H9 (cell line): ENCODE data around the gene ELF1. TPM values are rescaled to one million over a fixed set of nuclear protein-coding genes. Genes with fewer than 3 reads are reported as not detected.
A peak's percentile ranks its signal among the peaks of the same experiment; 100 is the strongest.

Source experiments
- DNase-seq: peaks from one replicate; pipeline ENCODE4 v3.0.0-alpha.2; 2017
- H2AFZ ChIP-seq: one replicate; pipeline ENCODE4 v1.6.1; 2013; ENCODE audit warnings: mild to moderate bottlenecking, low read length, control low read depth, moderate library complexity
- H2AK5ac ChIP-seq: 2 replicates; pipeline ENCODE4 v1.6.1; 2013; ENCODE audit warnings: low read length, control low read depth, mixed read lengths; ENCODE audit not compliant: insufficient read length
- H2BK120ac ChIP-seq: one replicate; pipeline ENCODE4 v1.6.1; 2013; ENCODE audit warnings: low read depth, mild to moderate bottlenecking, low read length, control low read depth, inconsistent platforms; ENCODE audit not compliant: poor library complexity, severe bottlenecking
- H2BK12ac ChIP-seq: 2 replicates; pipeline ENCODE4 v1.6.1; 2013; ENCODE audit warnings: low read length, control low read depth, mixed read lengths, low read depth; ENCODE audit not compliant: insufficient read length
- H2BK15ac ChIP-seq: 2 replicates; pipeline ENCODE4 v1.6.1; 2013; ENCODE audit warnings: low read depth, low read length, control low read depth
- H2BK20ac ChIP-seq: one replicate; pipeline ENCODE4 v1.6.1; 2013; ENCODE audit warnings: low read depth, mild to moderate bottlenecking, low read length, control low read depth, inconsistent platforms; ENCODE audit not compliant: poor library complexity, severe bottlenecking
- H2BK5ac ChIP-seq: 2 replicates; pipeline ENCODE4 v1.6.1; 2013; ENCODE audit warnings: low read length, control low read depth, mixed read lengths; ENCODE audit not compliant: insufficient read length
- H3K14ac ChIP-seq: 2 replicates; pipeline ENCODE4 v1.6.1; 2013; ENCODE audit warnings: low read length, control low read depth; ENCODE audit not compliant: insufficient read depth
- H3K18ac ChIP-seq: 2 replicates; pipeline ENCODE4 v1.6.1; 2013; ENCODE audit warnings: low read depth, mild to moderate bottlenecking, mixed read lengths, low read length, control low read depth; ENCODE audit not compliant: insufficient read length
- H3K23ac ChIP-seq: 2 replicates; pipeline ENCODE4 v1.6.1; 2013; ENCODE audit warnings: low read length, control low read depth, mixed read lengths, low read depth; ENCODE audit not compliant: insufficient read length
- H3K23me2 ChIP-seq: 2 replicates; pipeline ENCODE4 v1.6.1; 2013; ENCODE audit warnings: low read depth, mild to moderate bottlenecking, mixed read lengths, low read length, control low read depth; ENCODE audit not compliant: insufficient read length, poor library complexity, severe bottlenecking
- H3K27ac ChIP-seq: 2 replicates; pipeline ENCODE4 v1.5.1; 2013; ENCODE audit warnings: low read length, control low read depth, mixed read lengths, low read depth; ENCODE audit not compliant: insufficient read length
- H3K27me3 ChIP-seq: 2 replicates; pipeline ENCODE4 v1.6.1; 2013; ENCODE audit warnings: low read length, control low read depth, inconsistent platforms; ENCODE audit not compliant: insufficient read depth
- H3K4ac ChIP-seq: 2 replicates; pipeline ENCODE4 v1.6.1; 2013; ENCODE audit warnings: low read depth, mild to moderate bottlenecking, control low read depth, inconsistent platforms, low read length, moderate library complexity
- H3K4me1 ChIP-seq: 2 replicates; pipeline ENCODE4 v1.6.1; 2013; ENCODE audit warnings: low read length, control low read depth, inconsistent platforms; ENCODE audit not compliant: insufficient read depth
- H3K4me2 ChIP-seq: 2 replicates; pipeline ENCODE4 v1.6.1; 2013; ENCODE audit warnings: low read length, control low read depth, mixed read lengths; ENCODE audit not compliant: insufficient read length, insufficient read depth
- H3K56ac ChIP-seq: 2 replicates; pipeline ENCODE4 v1.6.1; 2013; ENCODE audit warnings: low read depth, mild to moderate bottlenecking, mixed read lengths, low read length, control low read depth; ENCODE audit not compliant: insufficient read length
- H3K79me1 ChIP-seq: 2 replicates; pipeline ENCODE4 v1.6.1; 2013; ENCODE audit warnings: low read depth, mild to moderate bottlenecking, moderate library complexity, low read length, control low read depth, inconsistent platforms; ENCODE audit not compliant: insufficient read depth, poor library complexity, severe bottlenecking
- H3K79me2 ChIP-seq: 2 replicates; pipeline ENCODE4 v1.6.1; 2013; ENCODE audit warnings: low read length, control low read depth, inconsistent platforms; ENCODE audit not compliant: insufficient read depth
- H3K9ac ChIP-seq: 2 replicates; pipeline ENCODE4 v1.6.1; 2013; ENCODE audit warnings: low read length, control low read depth, mixed read lengths; ENCODE audit not compliant: insufficient read length; ENCODE audit errors: extremely low read depth
- H3K9me3 ChIP-seq: one replicate; pipeline ENCODE4 v1.6.1; 2013; ENCODE audit warnings: low read depth, low read length, inconsistent platforms; ENCODE audit not compliant: control insufficient read depth
- H3T11ph ChIP-seq: one replicate; pipeline ENCODE4 v1.6.1; 2013; ENCODE audit warnings: mild to moderate bottlenecking, low read length, control low read depth, inconsistent platforms
- H4K20me1 ChIP-seq: one replicate; pipeline ENCODE4 v1.6.1; 2013; ENCODE audit not compliant: control insufficient read depth, insufficient read length, insufficient read depth
- H4K5ac ChIP-seq: 2 replicates; pipeline ENCODE4 v1.6.1; 2013; ENCODE audit warnings: low read depth, mild to moderate bottlenecking, mixed read lengths, low read length, control low read depth; ENCODE audit not compliant: insufficient read length
- H4K8ac ChIP-seq: replicated peaks from 2 replicates; pipeline ENCODE4 v1.6.1; 2013; ENCODE audit warnings: low read length, control low read depth, mixed read lengths, low read depth; ENCODE audit not compliant: insufficient read length
- H4K91ac ChIP-seq: 2 replicates; pipeline ENCODE4 v1.6.1; 2013; ENCODE audit warnings: low read depth, mild to moderate bottlenecking, moderate library complexity, mixed read lengths, low read length, control low read depth; ENCODE audit not compliant: insufficient read length
- H3K27ac Mint-ChIP-seq, 3 experiments: 2 replicates in 2 of 3; 3 replicates in 1 of 3; pipeline ENCODE4 v1.8.0; 2020 to 2021; ENCODE audit warnings: mixed read lengths in 3 of 3, mild to moderate bottlenecking in 1 of 3, moderate library complexity in 1 of 3
- H3K27me3 Mint-ChIP-seq: 2 replicates; pipeline ENCODE4 v1.8.0; 2021; ENCODE audit warnings: low read depth, mild to moderate bottlenecking, moderate library complexity, mixed read lengths
- H3K36me3 Mint-ChIP-seq, 3 experiments: 2 replicates in 2 of 3; 3 replicates in 1 of 3; pipeline ENCODE4 v1.8.0; 2020 to 2021; ENCODE audit warnings: low read depth in 3 of 3, mixed read lengths in 3 of 3; ENCODE audit not compliant: insufficient read depth in 1 of 3
- H3K4me1 Mint-ChIP-seq, 2 experiments: 2 replicates each; pipeline ENCODE4 v1.8.0; 2020; ENCODE audit warnings: mixed read lengths in 2 of 2
- H3K4me3 Mint-ChIP-seq, 2 experiments: 2 replicates in 1 of 2; 3 replicates in 1 of 2; pipeline ENCODE4 v1.8.0; 2020 to 2021; ENCODE audit warnings: mild to moderate bottlenecking in 2 of 2, mixed read lengths in 2 of 2, moderate library complexity in 1 of 2
- H3K9me3 Mint-ChIP-seq, 2 experiments: 2 replicates in 1 of 2; 3 replicates in 1 of 2; pipeline ENCODE4 v1.8.0; 2020; ENCODE audit warnings: mild to moderate bottlenecking in 2 of 2, mixed read lengths in 2 of 2, moderate library complexity in 1 of 2
- WGBS: extraction: QIAGEN DNeasy Blood & Tissue Kit; methylation state at CpG from one replicate; pipeline ENCODE4 v1.1.7; 2013; ENCODE audit warnings: missing lambda C conversion rate, low lambda C conversion rate, mixed read lengths; ENCODE audit not compliant: insufficient read length; ENCODE audit errors: extremely low coverage; 5-methylcytosine and 5-hydroxymethylcytosine counted together
- total RNA-seq: library from RNA; stranded (reverse); gene quantifications from 2 replicates; pipeline ENCODE4 v1.2.1, GENCODE V29; 2021
- TF ChIP-seq, protein P1 (sequence below): fragments of 200-600 bp; sonication (generic); conservative IDR thresholded peaks from 3 replicates; pipeline ENCODE4 v1.8.0; 2021; ENCODE audit warnings: antibody characterized with exemption, mild to moderate bottlenecking

Gene ELF1
- total RNA-seq, 1 experiment from 2014 or later: 15.5 TPM

GRCh38 chr13:41013835-41014234 lies 5.3 kb downstream of the ELF1 start:
- H3K4me1 Mint-ChIP-seq: peaks cover 44 to 48% of the 10 kb centered on the region in 2 experiments
- H3K4me1 ChIP-seq: peaks cover 2% of the 10 kb centered on the region; the same call in 1 of the 2 replicates
- H3K18ac ChIP-seq: no peak overlapping the region

More at GRCh38 chr13:41013835-41014234, 5.3 kb downstream of the ELF1 start:
- Histone ChIP-seq H3K4me2 (no peak overlapping the region), H3K9me3 (no peaks in the 10 kb centered on the region), H2AFZ (no peak overlapping the region), H2BK120ac (no peak overlapping the region), H4K20me1 (no peaks in the 10 kb centered on the region), H3K4ac (no peak overlapping the region), H3K23me2 (no peaks in the 10 kb centered on the region), H3K27ac (no peak overlapping the region), H3K23ac (no peak overlapping the region), H3K14ac (no peak overlapping the region), H4K5ac (no peak overlapping the region), H3K9ac (no peak overlapping the region), H3K79me1 (no peaks in the 10 kb centered on the region), H3K79me2 (no peaks in the 10 kb centered on the region), H2BK12ac (no peak overlapping the region), H2BK5ac (no peak overlapping the region), H4K91ac (no peak overlapping the region), H2BK20ac (no peak overlapping the region), H3K56ac (no peak overlapping the region), H2BK15ac (no peak overlapping the region), H4K8ac (no peak overlapping the region), H3K27me3 (no peaks in the 10 kb centered on the region), H2AK5ac (no peak overlapping the region), H3T11ph (no peak overlapping the region)
- no peak for DNase-seq
- no CpG with 5 or more reads among the region's 2 CpGs for WGBS
- H3K4me3 Mint-ChIP-seq: no peak overlapping the region
- H3K9me3 Mint-ChIP-seq: no peaks in the 10 kb centered on the region
- TF ChIP-seq, protein P1, sequence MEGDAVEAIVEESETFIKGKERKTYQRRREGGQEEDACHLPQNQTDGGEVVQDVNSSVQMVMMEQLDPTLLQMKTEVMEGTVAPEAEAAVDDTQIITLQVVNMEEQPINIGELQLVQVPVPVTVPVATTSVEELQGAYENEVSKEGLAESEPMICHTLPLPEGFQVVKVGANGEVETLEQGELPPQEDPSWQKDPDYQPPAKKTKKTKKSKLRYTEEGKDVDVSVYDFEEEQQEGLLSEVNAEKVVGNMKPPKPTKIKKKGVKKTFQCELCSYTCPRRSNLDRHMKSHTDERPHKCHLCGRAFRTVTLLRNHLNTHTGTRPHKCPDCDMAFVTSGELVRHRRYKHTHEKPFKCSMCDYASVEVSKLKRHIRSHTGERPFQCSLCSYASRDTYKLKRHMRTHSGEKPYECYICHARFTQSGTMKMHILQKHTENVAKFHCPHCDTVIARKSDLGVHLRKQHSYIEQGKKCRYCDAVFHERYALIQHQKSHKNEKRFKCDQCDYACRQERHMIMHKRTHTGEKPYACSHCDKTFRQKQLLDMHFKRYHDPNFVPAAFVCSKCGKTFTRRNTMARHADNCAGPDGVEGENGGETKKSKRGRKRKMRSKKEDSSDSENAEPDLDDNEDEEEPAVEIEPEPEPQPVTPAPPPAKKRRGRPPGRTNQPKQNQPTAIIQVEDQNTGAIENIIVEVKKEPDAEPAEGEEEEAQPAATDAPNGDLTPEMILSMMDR: no peak
- H3K27me3 Mint-ChIP-seq: no peaks in the 10 kb centered on the region
- peak overlapping the region in 1 of 3 experiments; percentile 76; a peak in 2 of 7 replicates for H3K27ac Mint-ChIP-seq
- H3K36me3 Mint-ChIP-seq: no peaks in the 10 kb centered on the region
